Measurements from ENCODE around the gene FPGS. TPM values are rescaled to one million over a fixed set of nuclear protein-coding genes. Genes with fewer than 3 reads are reported as not detected.

FPGS gene
- total and polyA plus RNA-seq, 2 of the 4 experiments (the other 2 are of a cell fraction), result 43.9 to 75.7 TPM

- Histone ChIP-seq H3K36me3 (ENCODE audit: control insufficient read depth, insufficient read depth, low read length) (peaks cover 21% of the 10 kb centered on the region), H3K27me3 (ENCODE audit: control insufficient read depth, insufficient read depth, low read length) (no peaks in the 10 kb centered on the region), H3K18ac (ENCODE audit: low read depth, low read length) (peak overlapping the region; percentile 11; the same call in 1 of the 2 replicates), H2AK9ac (replicated peaks; ENCODE audit: low read depth, low read length, poor library complexity) (peak overlapping the region; percentile 99), H3K27ac (ENCODE audit: insufficient read depth, low read length) (peak overlapping the region; percentile 87), H2BK120ac (ENCODE audit: low read depth, low read length) (peak overlapping the region; percentile 66), H3K4me3 (ENCODE audit: insufficient read depth, low read depth, low read length) (peak overlapping the region; percentile 56), H4K8ac (ENCODE audit: low read depth in 2 of 2, low read length in 2 of 2) (peak overlapping the region; percentile 83 to 95; a peak in 3 of 4 replicates), H4K91ac (ENCODE audit: insufficient read depth, low read depth, low read length) (peak overlapping the region; percentile 53), H3K4me1 (ENCODE audit: control insufficient read depth, insufficient read depth, low read length) (peaks cover 11% of the 10 kb centered on the region), H3K9me1 (ENCODE audit: insufficient read depth, low read length) (peaks cover 12% of the 10 kb centered on the region), H3K4me2 (ENCODE audit: low read depth, low read length) (peak overlapping the region; percentile 83), H3K23ac (ENCODE audit: low read depth, low read length) (peak overlapping the region; percentile 93), H2AFZ (replicated peaks; ENCODE audit: low read length, poor library complexity) (peak overlapping the region; percentile 91), H3K9ac (ENCODE audit: low read depth, low read length) (peak overlapping the region; percentile 80), H4K20me1 (ENCODE audit: insufficient read depth, low read length) (0 out of 2 replicates have a peak, but pooled peaks cover 3% of the 10 kb centered on the region), H3K14ac (replicated peaks; ENCODE audit: low read depth, low read length) (peak overlapping the region; percentile 93), H2BK5ac (ENCODE audit: low read depth, low read length, poor library complexity, severe bottlenecking) (peak overlapping the region; percentile 66), H2AK5ac (ENCODE audit: low read depth, low read length) (peak overlapping the region; percentile 85), H3K79me1 (ENCODE audit: low read depth in 1 of 2, low read length in 2 of 2) (peaks cover 13 to 54% of the 10 kb centered on the region in 2 experiments; a peak in 3 of 4 replicates), H3K56ac (ENCODE audit: extremely low read depth, insufficient read depth, low read length) (peak overlapping the region; percentile 89), H3K9me3 (ENCODE audit: control insufficient read depth, insufficient read depth, low read length) (peaks cover 10% of the 10 kb centered on the region), H2BK15ac (ENCODE audit: low read depth, low read length) (no peak overlapping the region; the same call in 2 of the 3 replicates), H4K5ac (ENCODE audit: low read depth, low read length) (peak overlapping the region; percentile 29), H2BK20ac (ENCODE audit: low read depth, low read length) (no peak overlapping the region), H3K4ac (ENCODE audit: low read depth, low read length) (peak overlapping the region; percentile 73)
- dilution Hi-C loops (cut with HindIII; ENCODE audit: low sequenced_read_pairs, unreplicated experiment), result no loop called here
- no peak for DNase-seq
- no CpG with 5 or more reads among the region's 13 CpGs for WGBS, 2 experiments (ENCODE audit: extremely low coverage in 2 of 2, insufficient read length in 1 of 2)
- no TSS peak for BruUV-seq (replicated peaks)
- in situ Hi-C loops (cut with MboI; ENCODE audit: low sequenced_read_pairs), result no loop called here
- CTCF ChIA-PET, result interaction anchor here (1.5 kb wide), 1 partner anchor 119 kb away, joined by 4 read pairs; the partner anchor contains the start of gene TOR2A
- peak; percentile 59 for ATAC-seq (ENCODE audit: low read depth)
- intact Hi-C loops (cut with micrococcal nuclease), result loop anchor here (5.0 kb wide), 1 partner anchor 51 kb away; the partner anchor contains the start of gene FPGS
- POLR2A ChIA-PET (ENCODE audit: unreplicated experiment), result interaction anchor here (0.6 kb wide), 2 partner anchors 57 to 403 kb away, joined by 3 read pairs; partner anchors contain the start of gene RPL12
- no peak for TF ChIP-seq CTCF (conservative IDR thresholded peaks at IDR 0.05; ENCODE audit: low read depth, low read length)
- no peak for TF ChIP-seq POLR2A (IDR thresholded peaks at IDR 0.05; ENCODE audit: low read depth, low read length)
- TF ChIP-seq CHD1 (IDR thresholded peaks at IDR 0.05; ENCODE audit: low read depth, low read length), result no peak
- TF ChIP-seq MXI1 (IDR thresholded peaks at IDR 0.05; ENCODE audit: borderline replicate concordance, low read depth, low read length), result no peak
- TF ChIP-seq RFX5 (IDR thresholded peaks at IDR 0.05; ENCODE audit: low read depth, low read length), result no peak
- TF ChIP-seq SMC3 (IDR thresholded peaks at IDR 0.05; ENCODE audit: low read depth, low read length), result no peak
- TF ChIP-seq BHLHE40 (IDR thresholded peaks at IDR 0.05; ENCODE audit: low read depth, low read length), result no peak
- TF ChIP-seq MAZ (IDR thresholded peaks at IDR 0.05; ENCODE audit: borderline replicate concordance, low read depth, low read length), result no peak
- no peak for TF ChIP-seq RAD21 (IDR thresholded peaks at IDR 0.05; ENCODE audit: low read length)
- TF ChIP-seq RCOR1 (IDR thresholded peaks at IDR 0.05; ENCODE audit: insufficient replicate concordance, low read length), result no peak
- no peak for TF ChIP-seq MAFK (IDR thresholded peaks at IDR 0.05; ENCODE audit: low read depth, low read length)
- TF ChIP-seq NFE2L2 (IDR thresholded peaks at IDR 0.05; ENCODE audit: low read depth, low read length), result no peak
- TF ChIP-seq FOS (IDR thresholded peaks at IDR 0.05; ENCODE audit: low read depth, low read length), result no peak
- TF ChIP-seq ELK1 (IDR thresholded peaks at IDR 0.05; ENCODE audit: borderline replicate concordance, low read depth, low read length), result no peak
These were observed 50.9 kb downstream of the FPGS start for GRCh38 chr9:127853312-127854183.
